Islet precursor cell (in vitro differentiated cells): ENCODE results near the gene MLN.
"Not testable (repeated sequence)": the region's sequence is repeated elsewhere in the genome, so short reads cannot be mapped to it uniquely, and the experiment has no call there.

Source experiments
- DNase-seq: peaks from one replicate; pipeline ENCODE4 v3.0.0-alpha.2; 2018

The MLN gene

GRCh38 chr6:33834401-33835392, 30.9 kb upstream of the MLN start:
- no peak for DNase-seq

GRCh38 chr6:33833599-33833998, 29.8 kb upstream of the MLN start:
- no peak for DNase-seq

- not testable (repeated sequence) for DNase-seq
Observed at GRCh38 chr6:33832831-33833230, 29.0 kb upstream of the MLN start.

GRCh38 chr6:33831725-33832124, 27.9 kb upstream of the MLN start:
- DNase-seq: not testable (repeated sequence)

GRCh38 chr6:33830635-33831240, 26.9 kb upstream of the MLN start:
- no peak for DNase-seq

GRCh38 chr6:33828764-33829731, 25.2 kb upstream of the MLN start:
- no peak for DNase-seq

GRCh38 chr6:33828452-33828763, 24.6 kb upstream of the MLN start:
- DNase-seq: no peak

GRCh38 chr6:33827546-33828451, 24.0 kb upstream of the MLN start:
- no peak for DNase-seq

- no peak for DNase-seq
Observed at GRCh38 chr6:33826537-33826936, 22.7 kb upstream of the MLN start.

GRCh38 chr6:33824461-33825154, 20.8 kb upstream of the MLN start:
- no peak for DNase-seq

- no peak for DNase-seq
Observed at GRCh38 chr6:33823806-33824205, 20.0 kb upstream of the MLN start.

- peak; percentile 73 for DNase-seq
Observed at GRCh38 chr6:33822575-33823395, 19.0 kb upstream of the MLN start.

- no peak for DNase-seq
Observed at GRCh38 chr6:33820784-33821520, 17.1 kb upstream of the MLN start.

GRCh38 chr6:33820243-33820642, 16.4 kb upstream of the MLN start:
- DNase-seq: no peak

GRCh38 chr6:33819021-33819420, 15.2 kb upstream of the MLN start:
- no peak for DNase-seq

- no peak for DNase-seq
Observed at GRCh38 chr6:33818293-33818692, 14.5 kb upstream of the MLN start.

GRCh38 chr6:33817489-33817888, 13.7 kb upstream of the MLN start:
- DNase-seq: no peak

- no peak for DNase-seq
Observed at GRCh38 chr6:33816911-33817310, 13.1 kb upstream of the MLN start.

GRCh38 chr6:33815854-33816253, 12.1 kb upstream of the MLN start:
- peak; percentile 75 for DNase-seq
